D721Med (cell line): ENCODE results near the gene DZANK1.
A peak's percentile ranks its signal among the peaks of the same experiment; 100 is the strongest.
"Not testable (repeated sequence)": the region's sequence is repeated elsewhere in the genome, so short reads cannot be mapped to it uniquely, and the experiment has no call there.

Source experiments
- DNase-seq: peaks from one replicate; pipeline ENCODE4 v3.0.0; 2011; ENCODE audit warnings: low spot score; ENCODE audit not compliant: insufficient read length
- FAIRE-seq: peaks from 2 replicates; lab custom pipeline; 2011; peaks lifted over from hg19 to GRCh38; lab: Jason Lieb, UNC
- TF ChIP-seq, protein P1 (sequence below): IDR thresholded peaks from 2 replicates; pipeline ENCODE4 v1.5.1; 2012; ENCODE audit warnings: mild to moderate bottlenecking, control low read depth; ENCODE audit not compliant: insufficient read depth; ENCODE audit errors: missing control alignments

DZANK1 gene

DNA sequence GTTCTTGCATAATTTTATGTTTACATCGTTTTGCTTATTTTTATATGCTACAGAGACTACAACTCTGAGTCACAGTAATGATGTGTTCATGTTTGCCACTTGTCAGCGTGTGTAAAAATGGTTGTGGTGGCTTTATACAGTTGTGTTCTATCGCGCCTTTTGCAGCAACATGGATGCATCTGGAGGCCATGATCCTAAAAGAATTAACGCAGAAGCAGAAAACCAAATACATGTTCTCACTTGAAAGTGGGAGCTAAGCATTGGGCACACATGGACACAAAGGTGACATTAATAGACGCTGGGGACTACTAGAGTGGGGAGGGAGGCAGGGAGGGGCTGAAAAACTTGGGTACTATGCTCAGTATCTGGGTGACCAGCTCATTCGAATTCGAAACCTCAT, 39.9 kb upstream of the DZANK1 start:
- TF ChIP-seq, protein P1, sequence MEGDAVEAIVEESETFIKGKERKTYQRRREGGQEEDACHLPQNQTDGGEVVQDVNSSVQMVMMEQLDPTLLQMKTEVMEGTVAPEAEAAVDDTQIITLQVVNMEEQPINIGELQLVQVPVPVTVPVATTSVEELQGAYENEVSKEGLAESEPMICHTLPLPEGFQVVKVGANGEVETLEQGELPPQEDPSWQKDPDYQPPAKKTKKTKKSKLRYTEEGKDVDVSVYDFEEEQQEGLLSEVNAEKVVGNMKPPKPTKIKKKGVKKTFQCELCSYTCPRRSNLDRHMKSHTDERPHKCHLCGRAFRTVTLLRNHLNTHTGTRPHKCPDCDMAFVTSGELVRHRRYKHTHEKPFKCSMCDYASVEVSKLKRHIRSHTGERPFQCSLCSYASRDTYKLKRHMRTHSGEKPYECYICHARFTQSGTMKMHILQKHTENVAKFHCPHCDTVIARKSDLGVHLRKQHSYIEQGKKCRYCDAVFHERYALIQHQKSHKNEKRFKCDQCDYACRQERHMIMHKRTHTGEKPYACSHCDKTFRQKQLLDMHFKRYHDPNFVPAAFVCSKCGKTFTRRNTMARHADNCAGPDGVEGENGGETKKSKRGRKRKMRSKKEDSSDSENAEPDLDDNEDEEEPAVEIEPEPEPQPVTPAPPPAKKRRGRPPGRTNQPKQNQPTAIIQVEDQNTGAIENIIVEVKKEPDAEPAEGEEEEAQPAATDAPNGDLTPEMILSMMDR, result no peak
- no peak for DNase-seq
- FAIRE-seq, result no peak

DNA sequence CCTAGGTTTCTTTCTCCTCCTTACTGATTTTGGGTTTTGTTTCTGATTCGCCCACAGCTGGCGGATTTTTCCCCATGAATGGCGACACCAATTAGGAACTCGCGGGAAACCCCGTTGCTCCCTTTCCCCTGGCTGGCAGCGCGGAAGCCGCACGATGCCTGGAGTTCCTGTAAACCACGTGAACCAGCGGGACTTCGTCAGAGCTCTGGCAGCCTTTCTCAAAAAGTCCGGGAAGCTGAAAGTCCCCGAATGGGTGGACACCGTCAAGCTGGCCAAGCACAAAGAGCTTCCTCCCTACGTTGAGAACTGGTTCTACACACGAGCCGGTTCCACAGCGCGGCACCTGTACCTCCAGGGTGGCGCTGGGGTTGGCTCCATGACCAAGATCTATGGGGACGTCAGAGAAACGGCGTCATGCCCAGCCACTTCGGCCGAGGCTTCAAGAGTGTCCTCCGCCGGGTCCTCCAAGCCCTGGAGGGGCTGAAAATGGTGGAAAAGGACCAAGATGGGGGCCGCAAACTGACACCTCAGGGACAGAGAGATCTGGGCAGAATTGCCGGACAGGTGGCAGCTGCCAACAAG, 37.7 kb upstream of the DZANK1 start:
- DNase-seq (no peak), FAIRE-seq (no peak)
- TF ChIP-seq, protein P1, result no peak

DNA sequence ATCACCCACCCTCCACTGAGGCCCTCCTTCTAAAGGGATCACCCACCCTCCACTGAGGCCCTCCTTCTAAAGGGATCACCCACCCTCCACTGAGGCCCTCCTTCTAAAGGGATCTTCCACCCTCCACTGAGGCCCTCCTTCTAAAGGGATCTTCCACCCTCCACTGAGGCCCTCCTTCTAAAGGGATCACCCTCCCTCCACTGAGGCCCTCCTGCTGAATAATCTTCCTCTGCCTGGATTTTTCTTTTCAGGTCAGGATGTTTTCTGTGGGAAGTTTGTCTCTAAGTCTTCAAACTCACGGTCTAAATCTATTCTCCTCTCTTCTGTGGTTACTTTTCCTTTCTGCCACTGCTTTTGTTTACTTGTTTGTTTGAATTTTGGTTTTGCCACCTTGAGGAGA, 34.8 kb upstream of the DZANK1 start:
- DNase-seq, FAIRE-seq: not testable (repeated sequence)

DNA sequence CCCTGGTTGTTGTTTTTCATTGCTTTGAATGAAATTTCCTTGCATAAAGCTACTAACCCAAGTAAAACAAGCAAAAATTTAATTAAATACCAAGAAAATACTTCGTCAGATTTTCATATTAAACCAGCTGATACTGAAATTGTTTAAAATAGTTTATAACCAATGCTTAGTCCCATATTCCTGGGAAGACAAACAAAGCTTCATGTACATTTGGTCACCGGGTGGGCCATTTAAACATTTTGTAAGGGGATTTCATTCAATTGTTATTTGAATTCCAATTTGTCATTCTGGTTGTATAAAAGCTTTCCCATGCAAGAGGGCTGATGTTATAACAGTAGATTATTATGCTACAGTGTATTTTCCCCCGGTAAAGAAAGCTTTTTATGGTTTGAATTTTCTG, 30.8 kb upstream of the DZANK1 start:
- TF ChIP-seq, protein P1, result no peak
- no peak for FAIRE-seq
- DNase-seq, result no peak

DNA sequence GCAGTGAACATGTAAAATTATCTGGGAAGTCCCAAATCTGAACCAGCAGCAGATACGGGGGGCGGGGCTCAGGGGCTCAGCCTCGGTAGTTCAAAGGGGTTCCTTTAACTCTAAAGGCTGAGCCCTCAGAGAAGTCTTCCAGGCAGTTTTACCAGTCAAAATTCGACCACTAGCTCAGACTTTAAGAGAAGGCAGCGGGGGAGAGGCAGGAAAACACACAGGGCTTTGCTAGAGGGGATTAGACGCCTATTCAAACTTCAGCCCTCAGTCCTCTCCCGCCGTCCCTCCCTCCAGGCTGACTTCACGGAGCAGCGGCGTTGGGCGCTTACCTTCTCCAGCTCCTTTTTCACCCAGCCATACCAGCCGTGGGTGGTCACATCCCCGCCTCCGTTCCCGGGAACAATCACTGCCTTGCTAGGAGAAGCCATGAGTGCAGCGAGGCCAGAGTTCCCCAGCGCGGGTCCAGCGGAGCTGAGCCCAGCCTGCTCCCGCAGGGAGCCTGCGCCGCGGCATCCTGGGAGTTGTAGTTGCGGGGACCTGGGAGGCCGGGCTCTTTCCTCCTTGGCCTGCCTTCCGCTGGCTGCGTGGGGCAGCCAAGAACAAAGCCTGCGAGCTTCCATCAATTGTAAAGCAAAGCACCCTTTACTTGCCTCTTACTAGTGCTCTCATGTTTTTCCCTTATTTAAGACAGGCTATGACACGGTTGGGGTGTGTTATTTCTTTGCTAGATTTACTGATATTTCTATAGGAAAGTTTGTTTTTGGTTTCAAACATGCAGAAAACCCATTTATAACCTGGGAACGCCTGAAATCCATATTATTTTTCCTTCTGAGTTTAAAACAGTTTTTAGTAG, 30.1 kb upstream of the DZANK1 start, which contains the start of gene RBBP9:
TSS of gene RBBP9 (minus strand) at position 486 of the 853 bp plus-strand sequence. CDS start at position 428, 58 bp downstream.
- DNase-seq (peak; percentile 19), FAIRE-seq (no peak)
- TF ChIP-seq, protein P1, result no peak

GRCh38 chr20:18496042-18496441, 29.2 kb upstream of the DZANK1 start:
- FAIRE-seq (no peak), DNase-seq (no peak)

GRCh38 chr20:18488301-18488700, 21.5 kb upstream of the DZANK1 start:
- TF ChIP-seq, protein P1, result no peak
- no peak for FAIRE-seq
- no peak for DNase-seq

More at GRCh38 chr20:18496042-18496441, 29.2 kb upstream of the DZANK1 start:
- TF ChIP-seq, protein P1, result no peak
